OCI-LY3 (cell line): ENCODE measurements around the gene KCNA1.

Experiments used
- H2AFZ ChIP-seq: fragments of 200-600, 300-600 bp; shearing (Covaris generic); 2 replicates; pipeline ENCODE4 v1.6.0; 2014; ENCODE audit warnings: antibody characterized with exemption, low read depth, low read length
- H3K27ac ChIP-seq: fragments of 200-600, 300-600 bp; sonication (generic); 2 replicates; pipeline ENCODE4 v1.5.1; 2014; ENCODE audit warnings: mild to moderate bottlenecking, low read length, moderate library complexity, mixed read lengths
- H3K27me3 ChIP-seq: fragments of 200-600, 300-600 bp; sonication (generic); 2 replicates; pipeline ENCODE4 v1.6.1; 2014; ENCODE audit warnings: low read depth, low read length, mixed read lengths
- H3K36me3 ChIP-seq: fragments of 200-600, 300-600 bp; sonication (generic); replicated peaks from 2 replicates; pipeline ENCODE3; 2014; ENCODE audit warnings: low read depth, low read length, mixed read lengths
- H3K4me1 ChIP-seq: fragments of 300-600, 200-600 bp; sonication (generic); 2 replicates; pipeline ENCODE4 v1.6.1; 2014; ENCODE audit warnings: low read length, mixed read lengths
- H3K4me2 ChIP-seq: fragments of 200-600, 300-600 bp; sonication (generic); 2 replicates; pipeline ENCODE4 v1.6.1; 2014; ENCODE audit warnings: low read length, mixed read lengths
- H3K4me3 ChIP-seq: fragments of 300-600, 200-600 bp; sonication (generic); 2 replicates; pipeline ENCODE4 v1.5.1; 2014; ENCODE audit warnings: antibody characterized with exemption, mild to moderate bottlenecking, low read length, moderate library complexity
- H3K79me2 ChIP-seq: fragments of 300-600, 200-600 bp; shearing (Covaris generic); 2 replicates; pipeline ENCODE4 v1.6.1; 2014; ENCODE audit warnings: mild to moderate bottlenecking, low read length, mixed read lengths
- H3K9ac ChIP-seq: fragments of 300-600, 200-600 bp; shearing (Covaris generic); 2 replicates; pipeline ENCODE4 v1.6.0; 2014; ENCODE audit warnings: mild to moderate bottlenecking, low read length, moderate library complexity
- H3K9me3 ChIP-seq: fragments of 200-600, 300-600 bp; shearing (Covaris generic); 2 replicates; pipeline ENCODE4 v1.6.1; 2014; ENCODE audit warnings: low read length, mixed read lengths; ENCODE audit not compliant: insufficient read depth
- H4K20me1 ChIP-seq: fragments of 200-600, 300-600 bp; sonication (generic); 2 replicates; pipeline ENCODE4 v1.6.1; 2016; ENCODE audit warnings: low read length, mixed read lengths; ENCODE audit not compliant: insufficient read depth
- EZH2phosphoT487 ChIP-seq: fragments of 200-600 bp; shearing (Covaris generic); IDR thresholded peaks from 2 replicates; pipeline ENCODE4 v1.6.1; 2018; ENCODE audit warnings: antibody characterized with exemption, mixed run types, low read depth
- TF ChIP-seq, protein P1 (sequence below): fragments of 200-600, 300-600 bp; sonication (generic); IDR thresholded peaks from 2 replicates; pipeline ENCODE4 v1.5.1; 2014; ENCODE audit warnings: antibody characterized with exemption, low read length, low read depth

The KCNA1 gene

DNA sequence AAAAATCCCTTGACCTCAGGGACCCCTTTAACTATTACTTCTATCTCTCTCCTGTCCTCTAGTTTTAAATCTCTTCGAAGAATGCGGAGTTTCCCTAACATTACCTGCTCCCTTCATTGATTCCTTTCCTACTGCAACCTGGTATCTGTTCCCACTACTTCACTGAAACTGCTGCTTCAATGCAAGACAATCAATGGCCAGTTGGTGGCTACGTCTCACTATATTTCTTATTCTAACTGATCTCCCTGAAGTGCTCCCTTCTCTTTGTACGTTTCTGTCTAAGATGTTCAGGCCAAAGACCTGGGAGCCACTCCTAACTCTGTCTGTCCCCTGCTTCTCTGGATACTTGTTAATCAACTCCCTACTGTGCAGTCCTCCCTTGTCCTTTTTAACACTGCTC is 10.3 kb upstream of the KCNA1 start:
- Histone ChIP-seq H4K20me1 (no peaks in the 10 kb centered on the region), H3K4me1 (no peaks in the 10 kb centered on the region), H2AFZ (no peak overlapping the region), H3K4me3 (no peak overlapping the region), H3K9ac (no peak overlapping the region), H3K27me3 (peaks cover 46% of the 10 kb centered on the region), H3K9me3 (no peaks in the 10 kb centered on the region), H3K79me2 (no peaks in the 10 kb centered on the region), H3K27ac (no peak overlapping the region), H3K4me2 (no peak overlapping the region), H3K36me3 (no peaks in the 10 kb centered on the region)
- TF ChIP-seq, protein P1, sequence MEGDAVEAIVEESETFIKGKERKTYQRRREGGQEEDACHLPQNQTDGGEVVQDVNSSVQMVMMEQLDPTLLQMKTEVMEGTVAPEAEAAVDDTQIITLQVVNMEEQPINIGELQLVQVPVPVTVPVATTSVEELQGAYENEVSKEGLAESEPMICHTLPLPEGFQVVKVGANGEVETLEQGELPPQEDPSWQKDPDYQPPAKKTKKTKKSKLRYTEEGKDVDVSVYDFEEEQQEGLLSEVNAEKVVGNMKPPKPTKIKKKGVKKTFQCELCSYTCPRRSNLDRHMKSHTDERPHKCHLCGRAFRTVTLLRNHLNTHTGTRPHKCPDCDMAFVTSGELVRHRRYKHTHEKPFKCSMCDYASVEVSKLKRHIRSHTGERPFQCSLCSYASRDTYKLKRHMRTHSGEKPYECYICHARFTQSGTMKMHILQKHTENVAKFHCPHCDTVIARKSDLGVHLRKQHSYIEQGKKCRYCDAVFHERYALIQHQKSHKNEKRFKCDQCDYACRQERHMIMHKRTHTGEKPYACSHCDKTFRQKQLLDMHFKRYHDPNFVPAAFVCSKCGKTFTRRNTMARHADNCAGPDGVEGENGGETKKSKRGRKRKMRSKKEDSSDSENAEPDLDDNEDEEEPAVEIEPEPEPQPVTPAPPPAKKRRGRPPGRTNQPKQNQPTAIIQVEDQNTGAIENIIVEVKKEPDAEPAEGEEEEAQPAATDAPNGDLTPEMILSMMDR: peak; percentile 35
- TF ChIP-seq EZH2phosphoT487: no peak

DNA sequence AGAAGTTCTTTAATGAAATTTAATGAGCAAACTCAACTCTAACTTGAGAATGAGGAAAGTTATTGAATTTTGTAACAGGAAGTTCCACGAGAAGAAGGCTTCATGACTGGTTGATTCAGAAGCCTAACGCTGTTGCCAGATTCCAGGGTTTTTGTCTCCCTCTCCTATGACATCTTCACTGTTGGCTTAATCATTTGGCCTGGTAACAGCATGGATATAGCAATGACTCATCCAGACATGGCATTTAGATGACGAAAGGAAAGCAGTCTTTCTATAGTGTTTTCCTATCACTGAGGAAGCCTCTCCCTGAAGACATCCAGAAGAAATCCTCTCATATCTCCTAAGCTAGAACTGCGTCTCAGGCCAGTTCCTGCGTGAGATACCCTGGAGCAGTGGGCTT is 9.4 kb upstream of the KCNA1 start:
- H3K4me1 ChIP-seq: no peaks in the 10 kb centered on the region
- H2AFZ ChIP-seq: no peak overlapping the region
- no peaks in the 10 kb centered on the region for H3K79me2 ChIP-seq
- H3K27ac ChIP-seq: no peak overlapping the region
- TF ChIP-seq, protein P1: no peak
- TF ChIP-seq EZH2phosphoT487: no peak
- no peak overlapping the region for H3K4me2 ChIP-seq
- H4K20me1 ChIP-seq: no peaks in the 10 kb centered on the region
- no peaks in the 10 kb centered on the region for H3K9me3 ChIP-seq
- no peaks in the 10 kb centered on the region for H3K36me3 ChIP-seq
- H3K9ac ChIP-seq: no peak overlapping the region
- no peak overlapping the region for H3K4me3 ChIP-seq
- H3K27me3 ChIP-seq: peaks cover 46% of the 10 kb centered on the region

DNA sequence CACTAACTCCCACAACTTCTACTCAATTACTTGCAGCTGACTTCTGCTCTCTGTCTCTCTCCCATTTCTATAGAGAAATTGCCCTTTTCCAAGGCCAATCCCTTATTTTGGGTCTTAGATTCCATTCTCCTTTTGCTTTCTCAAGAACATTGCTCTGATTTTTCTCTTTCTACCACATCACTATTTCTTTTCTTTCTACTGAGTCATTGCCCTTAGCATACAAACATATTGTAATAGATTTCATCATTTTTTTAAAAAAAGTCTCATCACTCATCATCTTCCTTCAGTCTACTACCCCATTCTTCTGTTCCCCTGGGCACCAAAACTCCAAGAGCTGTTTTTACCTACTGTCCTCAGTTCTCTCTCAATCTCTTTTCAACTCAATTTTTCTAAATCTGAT is 4.4 kb upstream of the KCNA1 start:
- H3K4me2 ChIP-seq: no peak overlapping the region
- H3K9me3 ChIP-seq: no peaks in the 10 kb centered on the region
- no peaks in the 10 kb centered on the region for H4K20me1 ChIP-seq
- no peak overlapping the region for H3K4me3 ChIP-seq
- no peaks in the 10 kb centered on the region for H3K4me1 ChIP-seq
- H2AFZ ChIP-seq: no peak overlapping the region
- no peak overlapping the region for H3K9ac ChIP-seq
- TF ChIP-seq EZH2phosphoT487: no peak
- TF ChIP-seq, protein P1: no peak
- no peaks in the 10 kb centered on the region for H3K79me2 ChIP-seq
- no peaks in the 10 kb centered on the region for H3K36me3 ChIP-seq
- H3K27me3 ChIP-seq: peaks cover 43% of the 10 kb centered on the region
- H3K27ac ChIP-seq: no peak overlapping the region

DNA sequence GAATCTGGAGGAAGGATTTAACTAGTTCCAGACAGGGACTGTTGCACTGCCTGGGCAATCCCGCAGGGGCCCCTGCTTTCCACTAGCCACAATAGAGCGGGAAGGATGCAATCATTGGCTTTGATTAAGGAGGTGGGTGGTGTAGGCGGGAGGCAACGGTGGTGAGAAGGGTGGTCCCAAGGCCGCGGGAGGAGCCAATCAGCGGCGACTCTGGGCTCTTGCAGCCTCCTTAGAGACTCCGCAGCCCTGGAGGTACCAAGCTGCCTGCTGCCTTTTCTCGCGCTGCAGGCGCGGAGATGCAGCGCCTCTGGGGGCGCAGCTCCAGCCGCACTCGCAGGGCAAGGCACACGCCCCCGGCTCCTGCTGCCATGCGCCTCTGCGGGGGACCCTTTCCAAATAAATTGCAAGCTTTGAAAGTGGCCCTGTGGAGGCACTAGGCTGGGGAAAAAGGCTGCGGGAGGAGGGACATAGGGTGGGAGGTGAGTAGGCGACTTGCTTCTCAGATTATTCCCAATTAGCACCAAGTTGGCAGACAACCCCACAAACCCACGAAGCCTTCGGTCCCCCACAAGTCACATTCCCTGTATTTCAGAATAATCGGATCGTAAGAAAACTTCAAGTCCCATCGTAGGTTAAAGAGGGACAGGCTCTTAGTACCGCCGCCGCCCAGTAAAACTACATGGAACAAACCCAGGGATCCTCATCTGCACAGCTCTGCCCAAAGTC is 858 bp upstream of the KCNA1 start:
- H4K20me1 ChIP-seq: no peaks in the 10 kb centered on the region
- no peaks in the 10 kb centered on the region for H3K9me3 ChIP-seq
- no peaks in the 10 kb centered on the region for H3K79me2 ChIP-seq
- no peak overlapping the region for H3K9ac ChIP-seq
- H3K27me3 ChIP-seq: peaks cover 21% of the 10 kb centered on the region
- H3K4me1 ChIP-seq: no peaks in the 10 kb centered on the region
- H2AFZ ChIP-seq: no peak overlapping the region
- H3K27ac ChIP-seq: no peak overlapping the region
- H3K36me3 ChIP-seq: no peaks in the 10 kb centered on the region
- no peak overlapping the region for H3K4me2 ChIP-seq
- H3K4me3 ChIP-seq: no peak overlapping the region
- no peak for TF ChIP-seq EZH2phosphoT487
- TF ChIP-seq, protein P1: no peak
